IMR-90 (cell line): ENCODE data around the gene PDE4B. TPM values are rescaled to one million over a fixed set of nuclear protein-coding genes. Genes with fewer than 3 reads are reported as not detected.
A peak's percentile ranks its signal among the peaks of the same experiment; 100 is the strongest.

Source experiments
- ATAC-seq: fragments of 200-7000 bp; cut with Tn5 transposase; 2 replicates; pipeline ENCODE4 v1.9.1; 2020; ENCODE audit warnings: low read depth, mild to moderate bottlenecking, moderate library complexity
- BruUV-seq: library from RNA; stranded (reverse); fragments of 400-500 nt; replicated peaks from 2 replicates; lab custom pipeline; 2021; lab: Mats Ljungman, UMichigan
- CTCF ChIA-PET: fragments of 300-600 bp; formaldehyde crosslinking; extraction: SDS; loops from one replicate; lab custom pipeline; 2021; ENCODE audit warnings: antibody characterized with exemption; lab: Yijun Ruan, JAX
- POLR2A ChIA-PET: fragments of 300-600 bp; sonication (Branson Sonifier 250); formaldehyde crosslinking; loops from one replicate; lab custom pipeline; 2022; ENCODE audit warnings: antibody characterized with exemption; ENCODE audit not compliant: unreplicated experiment; lab: Charles Lee
- DNase-seq: peaks from one replicate; pipeline ENCODE4 v3.0.0; 2013
- H2AFZ ChIP-seq: replicated peaks from 2 replicates; pipeline ENCODE3; 2013; ENCODE audit warnings: low read length, mild to moderate bottlenecking; ENCODE audit not compliant: poor library complexity
- H2AK5ac ChIP-seq: 2 replicates; pipeline ENCODE4 v1.6.1; 2013; ENCODE audit warnings: low read depth, low read length, inconsistent platforms
- H2AK9ac ChIP-seq: replicated peaks from 2 replicates; pipeline ENCODE3; 2013; ENCODE audit warnings: mild to moderate bottlenecking, low read depth, low read length, moderate library complexity; ENCODE audit not compliant: poor library complexity
- H2BK120ac ChIP-seq: 2 replicates; pipeline ENCODE4 v1.6.1; 2013; ENCODE audit warnings: low read depth, low read length, inconsistent platforms
- H2BK15ac ChIP-seq: 3 replicates; pipeline ENCODE4 v1.6.1; 2013; ENCODE audit warnings: low read depth, low read length, inconsistent platforms
- H2BK20ac ChIP-seq: 2 replicates; pipeline ENCODE4 v1.6.1; 2013; ENCODE audit warnings: low read depth, mild to moderate bottlenecking, inconsistent platforms, low read length, moderate library complexity
- H2BK5ac ChIP-seq: 2 replicates; pipeline ENCODE4 v1.6.1; 2013; ENCODE audit warnings: mild to moderate bottlenecking, low read depth, low read length, inconsistent platforms; ENCODE audit not compliant: poor library complexity, severe bottlenecking
- H3K14ac ChIP-seq: replicated peaks from 2 replicates; pipeline ENCODE4 v1.6.1; 2013; ENCODE audit warnings: low read depth, low read length, inconsistent platforms
- H3K18ac ChIP-seq: 2 replicates; pipeline ENCODE4 v1.6.1; 2013; ENCODE audit warnings: low read depth, low read length, control low read depth
- H3K23ac ChIP-seq: 2 replicates; pipeline ENCODE4 v1.6.1; 2013; ENCODE audit warnings: low read depth, low read length, inconsistent platforms
- H3K27ac ChIP-seq: 2 replicates; pipeline ENCODE4 v1.5.1; 2013; ENCODE audit warnings: mild to moderate bottlenecking, control low read depth, low read length; ENCODE audit not compliant: insufficient read depth
- H3K27me3 ChIP-seq: 2 replicates; pipeline ENCODE4 v1.6.1; 2013; ENCODE audit warnings: low read length; ENCODE audit not compliant: control insufficient read depth, insufficient read depth
- H3K36me3 ChIP-seq: 2 replicates; pipeline ENCODE4 v1.6.1; 2013; ENCODE audit warnings: low read length, mixed read lengths; ENCODE audit not compliant: control insufficient read depth, insufficient read depth
- H3K4ac ChIP-seq: 2 replicates; pipeline ENCODE4 v1.6.1; 2013; ENCODE audit warnings: low read depth, low read length, inconsistent platforms
- H3K4me1 ChIP-seq: 2 replicates; pipeline ENCODE4 v1.6.1; 2013; ENCODE audit warnings: low read length, mixed read lengths; ENCODE audit not compliant: control insufficient read depth, insufficient read depth
- H3K4me2 ChIP-seq: 2 replicates; pipeline ENCODE4 v1.6.1; 2013; ENCODE audit warnings: low read depth, mild to moderate bottlenecking, control low read depth, low read length, moderate library complexity
- H3K4me3 ChIP-seq: 2 replicates; pipeline ENCODE4 v1.5.1; 2013; ENCODE audit warnings: low read depth, mild to moderate bottlenecking, control low read depth, low read length, moderate library complexity; ENCODE audit not compliant: insufficient read depth
- H3K56ac ChIP-seq: 2 replicates; pipeline ENCODE4 v1.6.1; 2013; ENCODE audit warnings: low read length, inconsistent platforms; ENCODE audit not compliant: insufficient read depth; ENCODE audit errors: extremely low read depth
- H3K79me1 ChIP-seq, 2 experiments: 2 replicates each; pipeline ENCODE4 v1.6.1; 2013; ENCODE audit warnings: low read length in 2 of 2, inconsistent platforms in 1 of 2, low read depth in 1 of 2
- H3K9ac ChIP-seq: 2 replicates; pipeline ENCODE4 v1.6.1; 2013; ENCODE audit warnings: low read depth, low read length, control low read depth
- H3K9me1 ChIP-seq: 2 replicates; pipeline ENCODE4 v1.6.1; 2013; ENCODE audit warnings: low read length, inconsistent platforms; ENCODE audit not compliant: insufficient read depth
- H3K9me3 ChIP-seq: 2 replicates; pipeline ENCODE4 v1.6.1; 2013; ENCODE audit warnings: low read length; ENCODE audit not compliant: control insufficient read depth, insufficient read depth
- H4K20me1 ChIP-seq: 2 replicates; pipeline ENCODE4 v1.6.1; 2013; ENCODE audit warnings: low read length, inconsistent platforms; ENCODE audit not compliant: insufficient read depth
- H4K5ac ChIP-seq: 2 replicates; pipeline ENCODE4 v1.6.1; 2013; ENCODE audit warnings: mild to moderate bottlenecking, low read depth, low read length, control low read depth
- H4K8ac ChIP-seq, 2 experiments: 2 replicates each; pipeline ENCODE4 v1.6.1; 2013; ENCODE audit warnings: low read depth in 2 of 2, low read length in 2 of 2, control low read depth in 1 of 2, inconsistent platforms in 1 of 2
- H4K91ac ChIP-seq: 2 replicates; pipeline ENCODE4 v1.6.1; 2013; ENCODE audit warnings: low read depth, low read length, inconsistent platforms; ENCODE audit not compliant: insufficient read depth
- MAFK ChIP-seq: IDR thresholded peaks from 2 replicates; pipeline ENCODE4 v1.6.1; 2012; ENCODE audit warnings: low read depth, low read length, improper control_type of control experiment
- WGBS, 2 experiments: methylation state at CpG; one replicate each; pipeline versions ENCODE4 v1.1.5 to v1.1.7; 2013; ENCODE audit warnings: missing lambda C conversion rate in 2 of 2; ENCODE audit not compliant: insufficient read length in 1 of 2; ENCODE audit errors: extremely low coverage in 2 of 2; 5-methylcytosine and 5-hydroxymethylcytosine counted together
- dilution Hi-C: fragments of 300-500 bp; cut with HindIII; formaldehyde crosslinking; loops from one replicate; pipeline ENCODE4 v1.14.3; 2018; ENCODE audit warnings: low sequenced_read_pairs; ENCODE audit not compliant: unreplicated experiment
- in situ Hi-C: fragments of 300-500 bp; cut with MboI; formaldehyde crosslinking; loops from 3 replicates; pipeline ENCODE4 v1.14.3; 2019; ENCODE audit warnings: low sequenced_read_pairs, inconsistent platforms, mixed read lengths
- intact Hi-C: fragments of 100-400 bp; cut with micrococcal nuclease; formaldehyde crosslinking; loops from 2 replicates; pipeline ENCODE4 v1.10.0; 2022
- polyA plus RNA-seq, 3 experiments: library from polyadenylated mRNA; depleted of rRNA; stranded (reverse); fragments of >200 nt; gene quantifications; 2 replicates each; pipeline ENCODE4 v1.2.3, GENCODE V29; 2012; ENCODE audit warnings: low replicate concordance in 1 of 3
- total RNA-seq: library from RNA; depleted of rRNA; stranded (reverse); fragments of >200 nt; gene quantifications from 2 replicates; pipeline ENCODE4 v1.2.3, GENCODE V29; 2012

PDE4B gene
- total and polyA plus RNA-seq, 2 of the 4 experiments (the other 2 are of a cell fraction) = 5.8 to 21.3 TPM

DNA sequence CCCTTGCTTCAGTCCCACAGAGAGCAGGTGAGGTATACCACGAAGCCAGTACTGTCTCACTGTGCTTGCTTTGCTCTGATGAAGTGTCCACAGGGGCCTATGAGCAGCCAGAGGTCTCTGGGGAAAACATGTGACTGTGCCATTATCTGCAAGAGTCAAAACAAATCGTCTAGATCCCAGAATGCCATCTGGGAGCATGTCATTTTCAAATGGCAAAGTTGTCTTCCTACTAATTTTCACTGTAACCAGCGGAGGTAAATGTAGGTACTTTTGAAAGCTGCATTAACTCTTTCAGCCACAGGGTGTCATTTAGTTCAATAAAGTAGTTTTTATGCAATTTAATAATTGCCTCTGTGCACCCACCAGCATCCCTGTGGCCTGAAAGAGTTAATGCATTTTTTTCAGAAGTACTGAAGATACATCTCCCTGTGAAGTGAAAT is 567.6 kb downstream of the PDE4B start:
- Histone ChIP-seq H2BK5ac (no peak overlapping the region), H2BK20ac (no peak overlapping the region), H4K20me1 (no peaks in the 10 kb centered on the region), H3K9me3 (no peaks in the 10 kb centered on the region), H3K9ac (no peak overlapping the region), H3K27ac (no peak overlapping the region), H3K36me3 (peaks cover 31% of the 10 kb centered on the region), H3K18ac (peak overlapping the region; percentile 3; the same call in 1 of the 2 replicates), H2AK9ac (no peak overlapping the region), H3K79me1 (peaks cover 14 to 18% of the 10 kb centered on the region in 2 experiments), H3K27me3 (no peaks in the 10 kb centered on the region), H2BK15ac (0 out of 3 replicates have a peak overlapping the region, but pooled peaks have one; percentile 15), H3K4ac (0 out of 2 replicates have a peak overlapping the region, but pooled peaks have one; percentile 7), H3K4me2 (no peak overlapping the region), H3K9me1 (peaks cover 4% of the 10 kb centered on the region; the same call in 1 of the 2 replicates), H4K91ac (no peak overlapping the region), H4K8ac (no peak overlapping the region), H3K4me1 (peaks cover 17% of the 10 kb centered on the region), H2AK5ac (no peak overlapping the region), H3K14ac (no peak overlapping the region; the same call in 1 of the 2 replicates), H2AFZ (no peak overlapping the region), H4K5ac (peak overlapping the region; percentile 6; the same call in 1 of the 2 replicates), H2BK120ac (peak overlapping the region; percentile 4; the same call in 1 of the 2 replicates), H3K23ac (peak overlapping the region; percentile 63; the same call in 1 of the 2 replicates), H3K4me3 (no peak overlapping the region), H3K56ac (0 out of 2 replicates have a peak overlapping the region, but pooled peaks have one; percentile 33)
- DNase-seq = no peak
- intact Hi-C loops (no loop called here), dilution Hi-C loops (no loop called here), in situ Hi-C loops (no loop called here)
- ATAC-seq = no peak; the same call in 1 of the 2 replicates
- no CpG with 5 or more reads among the region's 3 CpGs for WGBS, 2 experiments
- no peak for TF ChIP-seq MAFK
- ChIA-PET CTCF (interaction anchor here (1.0 to 1.4 kb wide), 2 partner anchors 16 to 86 kb away, joined by 4 to 5 read pairs; no protein-coding TSS in a partner anchor), POLR2A (no interaction called here)
- no TSS peak for BruUV-seq
